Neural cell (in vitro differentiated cells): ENCODE data around the gene RNF212. TPM values are rescaled to one million over a fixed set of nuclear protein-coding genes. Genes with fewer than 3 reads are reported as not detected.

ENCODE experiments used
- H2AFZ ChIP-seq: fragments of 200-600, 300-800 bp; sonication (generic), shearing (Covaris generic); 2 replicates; pipeline ENCODE4 v1.6.0; 2014; ENCODE audit warnings: low read depth, mild to moderate bottlenecking, antibody characterized with exemption, low read length, moderate library complexity
- H3F3A ChIP-seq: fragments of 200-600 bp; shearing (Covaris generic); 2 replicates; pipeline ENCODE4 v1.6.1; 2016; ENCODE audit warnings: mild to moderate bottlenecking, moderate library complexity, mixed read lengths, antibody characterized with exemption, low read length; ENCODE audit not compliant: insufficient read depth, poor library complexity, severe bottlenecking
- H3K27ac ChIP-seq: fragments of 200-600, 300-800 bp; sonication (generic), shearing (Covaris generic); 2 replicates; pipeline ENCODE4 v1.5.1; 2014; ENCODE audit warnings: mild to moderate bottlenecking, low read length, moderate library complexity
- H3K27me3 ChIP-seq: fragments of 300-800, 200-600 bp; sonication (generic), shearing (Covaris generic); 2 replicates; pipeline ENCODE4 v1.6.0; 2014; ENCODE audit warnings: mild to moderate bottlenecking, low read depth, low read length, moderate library complexity; ENCODE audit not compliant: insufficient read depth
- H3K36me3 ChIP-seq: fragments of 300-800, 200-600 bp; sonication (generic), shearing (Covaris generic); 2 replicates; pipeline ENCODE4 v1.5.1; 2014; ENCODE audit warnings: mild to moderate bottlenecking, antibody characterized with exemption, low read length, moderate library complexity; ENCODE audit not compliant: insufficient read depth
- H3K4me2 ChIP-seq: fragments of 300-800, 200-600 bp; sonication (generic), shearing (Covaris generic); 2 replicates; pipeline ENCODE4 v1.6.0; 2014; ENCODE audit warnings: mild to moderate bottlenecking, low read length
- H3K4me3 ChIP-seq: fragments of 300-800, 200-600 bp; sonication (generic), shearing (Covaris generic); 2 replicates; pipeline ENCODE4 v1.5.1; 2014; ENCODE audit warnings: mild to moderate bottlenecking, low read length, moderate library complexity
- H3K79me2 ChIP-seq: fragments of 200-600 bp; shearing (Covaris generic); replicated peaks from 2 replicates; pipeline ENCODE4 v1.6.0; 2014; ENCODE audit warnings: mild to moderate bottlenecking, low read length, moderate library complexity; ENCODE audit not compliant: insufficient read depth
- H3K9ac ChIP-seq: fragments of 300-800, 200-600 bp; sonication (generic), shearing (Covaris generic); 2 replicates; pipeline ENCODE4 v1.6.1; 2016; ENCODE audit warnings: mild to moderate bottlenecking, low read length, mixed read lengths
- H3K9me2 ChIP-seq: fragments of 200-600 bp; shearing (Covaris generic); 2 replicates; pipeline ENCODE4 v1.6.1; 2016; ENCODE audit warnings: mild to moderate bottlenecking, low read length, mixed read lengths; ENCODE audit not compliant: insufficient read depth
- H3K9me3 ChIP-seq: fragments of 200-600, 300-800 bp; sonication (generic), shearing (Covaris generic); 2 replicates; pipeline ENCODE4 v1.6.1; 2016; ENCODE audit warnings: mild to moderate bottlenecking, mixed run types, low read length, moderate library complexity, mixed read lengths
- H4K20me1 ChIP-seq: fragments of 200-600 bp; shearing (Covaris generic); 2 replicates; pipeline ENCODE4 v1.6.1; 2016; ENCODE audit warnings: mild to moderate bottlenecking, mixed run types; ENCODE audit not compliant: insufficient read depth
- CTCF ChIP-seq: fragments of 450-650 bp; IDR thresholded peaks from 2 replicates; pipeline ENCODE4 v1.5.1; 2014; ENCODE audit warnings: antibody characterized with exemption, mild to moderate bottlenecking, moderate library complexity; ENCODE audit not compliant: poor library complexity, severe bottlenecking
- EP300 ChIP-seq: fragments of 450-650 bp; conservative IDR thresholded peaks from 2 replicates; pipeline ENCODE4 v1.6.1; 2014; ENCODE audit warnings: antibody characterized with exemption, mild to moderate bottlenecking, moderate library complexity; ENCODE audit not compliant: poor library complexity, severe bottlenecking
- EZH2 ChIP-seq: fragments of 200-600, 300-800 bp; shearing (Covaris generic), sonication (generic); IDR thresholded peaks from 2 replicates; pipeline ENCODE4 v1.6.1; 2014; ENCODE audit warnings: antibody characterized with exemption, low read length, borderline replicate concordance, mild to moderate bottlenecking; ENCODE audit not compliant: insufficient read depth, poor library complexity, severe bottlenecking
- MXI1 ChIP-seq: fragments of 450-650 bp; conservative IDR thresholded peaks from 2 replicates; pipeline ENCODE4 v1.6.1; 2014; ENCODE audit warnings: antibody characterized with exemption, mild to moderate bottlenecking; ENCODE audit not compliant: poor library complexity, severe bottlenecking
- POLR2AphosphoS5 ChIP-seq: IDR thresholded peaks from 2 replicates; pipeline ENCODE4 v1.6.1; 2012
- RAD21 ChIP-seq: fragments of 450-650 bp; conservative IDR thresholded peaks from 2 replicates; pipeline ENCODE4 v1.6.1; 2014; ENCODE audit warnings: antibody characterized with exemption, mild to moderate bottlenecking, moderate library complexity
- REST ChIP-seq: IDR thresholded peaks from 2 replicates; pipeline ENCODE4 v1.6.1; 2012; ENCODE audit warnings: borderline replicate concordance
- SMC3 ChIP-seq: fragments of 450-650 bp; conservative IDR thresholded peaks from 2 replicates; pipeline ENCODE4 v1.6.1; 2014; ENCODE audit warnings: antibody characterized with exemption, mild to moderate bottlenecking, moderate library complexity; ENCODE audit not compliant: poor library complexity
- TAF1 ChIP-seq: IDR thresholded peaks from 2 replicates; pipeline ENCODE4 v1.6.1; 2012; ENCODE audit warnings: low read depth
- polyA plus RNA-seq: library from polyadenylated mRNA; depleted of rRNA; stranded (reverse); fragments of >200 nt; gene quantifications from 2 replicates; pipeline ENCODE4 v1.2.3, GENCODE V29; 2014

RNF212 gene
- polyA plus RNA-seq, 1 donor from 2014 or later, result 1.5 TPM

GRCh38 chr4:1093391-1094335, 19.7 kb downstream of the RNF212 start:
- H3K79me2 ChIP-seq, result no peaks in the 10 kb centered on the region
- no peaks in the 10 kb centered on the region for H3K9me2 ChIP-seq
- H3K27me3 ChIP-seq, result no peaks in the 10 kb centered on the region
- H3K36me3 ChIP-seq, result no peaks in the 10 kb centered on the region
- TF ChIP-seq REST, result no peak
- no peak for TF ChIP-seq MXI1
- TF ChIP-seq EZH2, result no peak
- no peak for TF ChIP-seq RAD21
- TF ChIP-seq POLR2AphosphoS5, result no peak
- TF ChIP-seq TAF1, result no peak
- no peak for TF ChIP-seq EP300
- no peak for TF ChIP-seq CTCF
- TF ChIP-seq SMC3, result no peak
- H3K4me2 ChIP-seq, result no peak overlapping the region
- H3K4me3 ChIP-seq, result no peak overlapping the region
- no peak overlapping the region for H2AFZ ChIP-seq
- no peaks in the 10 kb centered on the region for H3K9me3 ChIP-seq
- no peak overlapping the region for H3K9ac ChIP-seq
- no peak overlapping the region for H3K27ac ChIP-seq
- H4K20me1 ChIP-seq, result no peaks in the 10 kb centered on the region
- H3F3A ChIP-seq, result no peaks in the 10 kb centered on the region

GRCh38 chr4:1092983-1093361, 20.4 kb downstream of the RNF212 start:
- Histone ChIP-seq H3K9me3 (no peaks in the 10 kb centered on the region), H3K9ac (no peak overlapping the region), H3K27ac (no peak overlapping the region), H2AFZ (no peak overlapping the region), H3K4me3 (no peak overlapping the region), H3K4me2 (no peak overlapping the region), H3K27me3 (no peaks in the 10 kb centered on the region), H3K79me2 (no peaks in the 10 kb centered on the region), H3K9me2 (no peaks in the 10 kb centered on the region), H3K36me3 (no peaks in the 10 kb centered on the region), H4K20me1 (no peaks in the 10 kb centered on the region), H3F3A (no peaks in the 10 kb centered on the region)
- no peak for TF ChIP-seq EZH2
